Hematopoietic multipotent progenitor cell treated with erythropoietin and hydrocortisone succinate and interleukin-3 and kit ligand, for 8 days (in vitro differentiated cells): ENCODE measurements around the gene SNRNP200.
"Not testable (repeated sequence)": the region's sequence is repeated elsewhere in the genome, so short reads cannot be mapped to it uniquely, and the experiment has no call there.

Experiments used
- DNase-seq: peaks from one replicate; pipeline ENCODE4 v3.0.0-alpha.2; 2015

Gene SNRNP200

DNA sequence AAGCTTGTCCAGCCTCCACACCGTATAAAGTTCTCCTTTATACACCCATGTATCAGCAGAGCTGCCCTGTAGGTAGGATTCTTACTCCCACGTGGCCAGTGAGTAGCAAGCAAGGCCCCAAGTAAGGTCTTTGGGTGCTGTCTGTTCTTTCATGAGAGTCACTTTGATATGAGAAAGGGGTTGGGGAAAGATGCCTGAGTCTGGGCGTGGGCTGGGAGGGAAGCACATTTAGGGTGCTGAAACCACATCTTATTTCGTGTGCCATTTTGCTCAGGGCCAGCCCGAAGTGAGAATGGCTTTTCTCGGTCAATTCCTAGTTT, 19.3 kb upstream of the SNRNP200 start:
- DNase-seq, result peak; percentile 45

DNA sequence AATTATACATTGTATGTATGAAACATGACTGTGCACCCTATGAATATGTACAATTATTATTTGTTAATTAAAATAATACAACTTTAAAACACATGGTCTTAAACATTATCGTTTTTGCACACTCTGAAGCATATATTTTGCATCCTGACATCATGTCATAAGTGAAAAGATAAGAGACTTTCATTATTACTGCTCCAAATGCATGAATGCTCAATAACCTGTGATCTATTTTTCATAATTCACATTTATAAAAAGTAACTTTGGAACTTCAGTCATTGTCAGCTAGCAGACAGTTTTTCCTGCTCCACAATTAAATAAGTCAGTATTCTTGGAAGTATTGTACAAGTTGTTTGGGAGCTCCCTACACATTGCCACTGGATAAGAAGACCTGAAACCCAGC, 18.5 kb upstream of the SNRNP200 start:
- DNase-seq, result no peak

DNA sequence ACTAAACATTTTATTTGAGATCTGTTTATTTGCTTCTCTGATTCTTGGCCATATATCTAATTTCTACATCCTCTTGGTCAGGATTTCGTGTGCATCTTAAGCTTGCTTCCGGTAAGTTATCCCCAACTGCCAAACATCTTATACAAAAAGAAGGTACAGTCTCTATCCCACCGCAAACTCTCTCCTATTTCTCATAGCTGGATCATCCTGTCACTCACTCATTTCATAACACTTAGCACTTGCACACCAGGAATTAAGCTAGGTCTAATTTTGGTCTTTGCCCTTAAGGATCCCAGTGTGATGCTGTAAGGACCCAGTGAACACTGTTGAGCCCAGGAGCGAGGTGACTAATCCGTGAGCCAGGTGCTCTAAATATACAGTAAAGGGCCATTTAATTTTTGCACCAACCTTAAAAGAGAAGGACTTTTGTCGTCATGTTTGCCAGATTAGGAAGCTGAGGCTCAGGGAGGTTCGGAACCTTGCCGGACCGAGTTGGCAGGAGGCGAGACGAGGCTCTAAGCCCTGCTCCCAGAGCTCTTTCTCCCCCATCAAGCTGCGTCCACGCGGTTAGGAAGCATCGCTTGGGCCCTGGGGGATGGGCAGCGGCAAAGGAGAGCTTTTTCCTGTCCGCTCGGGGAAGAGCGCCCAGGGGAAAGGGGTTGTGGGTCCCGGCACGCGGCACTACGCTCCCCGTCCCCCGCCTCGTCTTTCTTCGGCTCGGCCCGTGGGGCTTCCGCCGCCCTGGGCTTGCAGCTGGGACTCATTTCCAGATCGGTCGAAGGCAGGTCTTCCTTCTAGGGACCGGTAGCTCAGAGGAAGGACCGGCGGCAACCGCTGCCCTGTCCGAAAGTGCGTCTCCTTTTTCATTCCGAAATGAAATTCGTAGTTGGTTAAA, 15.6 kb upstream of the SNRNP200 start:
- DNase-seq, result no peak

DNA sequence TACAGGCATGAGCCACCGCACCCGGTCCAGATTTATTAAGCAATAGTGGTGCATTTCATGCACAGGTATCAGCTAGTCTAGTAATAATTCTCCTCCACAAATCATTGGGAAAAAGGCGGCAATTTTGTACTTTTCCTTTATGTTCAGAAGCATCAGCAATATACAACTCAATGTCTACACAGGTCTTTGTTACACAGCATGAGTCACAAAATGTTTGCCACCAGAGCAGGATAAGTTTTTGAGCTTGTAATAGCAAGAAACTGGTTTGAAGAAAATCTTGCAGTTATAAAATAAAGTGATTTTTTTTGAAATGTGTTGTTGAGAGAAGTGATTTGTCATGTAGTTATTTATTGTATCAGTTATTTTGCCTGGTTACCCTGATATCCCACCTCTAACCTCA, 15.0 kb upstream of the SNRNP200 start:
- no peak for DNase-seq

DNA sequence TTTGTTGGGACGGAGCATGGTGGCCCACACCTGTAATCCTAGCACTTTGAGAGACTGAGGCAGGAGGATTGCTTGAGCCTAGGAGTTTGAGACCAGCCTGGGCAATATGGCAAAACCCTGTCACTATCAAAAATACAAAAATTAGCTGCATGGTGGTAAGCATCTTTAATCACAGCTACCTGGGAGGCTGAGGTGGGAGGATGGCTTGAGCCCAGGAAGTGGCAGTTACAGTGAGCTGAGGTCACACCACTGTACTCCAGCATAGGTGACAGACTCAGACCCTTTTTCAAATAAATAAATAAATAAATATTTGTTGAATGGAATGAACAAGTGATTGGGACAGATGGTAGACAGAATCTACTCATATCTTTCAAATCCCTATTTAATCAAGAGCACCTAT, 14.1 kb upstream of the SNRNP200 start:
- no peak for DNase-seq

DNA sequence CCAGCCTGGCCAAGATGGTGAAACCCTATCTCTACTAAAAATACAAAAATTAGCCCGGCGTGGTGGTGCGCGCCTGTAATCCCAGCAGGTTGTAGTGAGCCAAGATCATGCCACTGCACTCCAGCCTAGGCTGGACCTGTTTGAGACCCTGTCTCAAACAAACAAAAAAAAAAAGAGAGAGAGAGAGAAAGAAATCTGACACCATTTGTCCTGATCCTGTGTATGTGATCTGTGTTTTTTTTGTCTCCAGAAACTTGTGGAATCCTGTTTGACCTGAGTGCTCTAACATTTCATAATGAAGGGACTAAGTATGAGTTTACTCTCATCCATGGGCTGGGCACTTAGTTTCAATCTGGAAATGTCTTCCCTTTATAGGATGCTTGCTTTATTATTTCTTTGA, 13.4 kb upstream of the SNRNP200 start:
- DNase-seq, result no peak

DNA sequence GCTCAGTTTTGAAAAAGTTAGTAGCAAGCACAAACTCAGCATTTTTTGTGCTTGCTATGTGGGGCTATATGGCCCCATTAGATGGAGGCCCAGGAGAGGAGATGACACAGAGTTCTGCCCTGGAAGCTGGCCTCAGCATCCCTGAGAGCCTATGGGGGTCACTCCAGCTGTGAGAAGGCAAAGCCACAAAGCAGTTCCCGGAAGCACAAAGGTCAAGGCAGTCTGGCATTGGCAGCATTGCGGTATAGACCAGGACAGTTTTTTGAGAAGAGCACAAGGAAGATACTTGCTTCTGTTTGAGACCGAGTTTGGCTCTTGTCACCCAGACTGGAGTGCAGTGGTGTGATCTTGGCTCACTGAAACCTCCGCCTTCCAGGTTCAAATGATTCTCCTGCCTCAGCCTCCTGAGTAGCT, 12.2 kb upstream of the SNRNP200 start:
- DNase-seq, result no peak

DNA sequence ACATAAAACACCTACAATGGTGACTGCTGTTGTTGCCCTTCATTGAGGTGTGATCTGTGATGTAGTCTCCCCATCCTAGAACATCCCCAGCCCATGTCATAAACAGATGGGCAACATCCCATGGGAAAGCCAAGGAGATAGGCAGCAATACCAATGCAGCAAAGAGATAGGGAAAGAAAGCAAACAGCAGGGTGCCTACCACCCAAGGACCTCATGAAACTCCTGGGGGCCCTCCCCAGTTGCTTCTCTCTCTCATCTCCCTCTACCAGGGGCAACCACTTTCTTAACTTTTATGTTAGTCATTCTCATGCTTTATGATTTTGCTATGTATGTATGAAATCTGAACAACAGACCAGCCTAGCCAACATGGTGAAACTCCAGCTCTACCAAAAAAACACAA, 11.7 kb upstream of the SNRNP200 start:
- DNase-seq, result no peak

DNA sequence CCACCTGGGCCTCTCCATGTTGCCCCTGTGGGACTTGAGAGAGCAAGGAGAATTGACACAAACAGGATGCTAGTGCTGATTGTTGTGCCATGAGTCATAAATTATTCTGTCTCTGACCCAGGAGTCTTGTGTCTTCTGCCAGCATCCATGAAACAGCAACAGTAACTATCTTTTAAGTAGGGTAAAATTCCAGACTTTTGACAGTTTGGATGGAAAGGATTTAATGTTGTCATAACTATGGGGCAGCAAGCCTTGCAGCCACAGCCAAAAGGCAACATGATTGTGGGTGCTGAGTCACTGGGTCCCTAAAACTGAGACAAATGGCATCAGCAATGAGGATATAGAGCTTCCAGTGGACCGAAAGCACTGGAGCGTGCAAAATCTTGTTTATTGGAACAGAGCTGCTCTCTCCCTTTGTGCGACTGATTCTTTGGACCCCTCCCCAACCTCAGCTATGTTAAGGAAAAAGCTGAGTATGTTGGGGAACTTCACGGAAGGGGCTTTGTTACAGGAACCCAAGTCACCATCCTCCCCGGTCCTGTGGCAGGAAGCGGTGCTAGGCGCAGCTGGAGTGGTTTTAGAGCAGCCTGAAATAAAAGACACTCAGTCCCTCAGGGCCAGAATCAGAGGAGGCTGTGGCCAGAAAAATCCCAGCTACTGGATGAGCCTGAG, 10.2 kb upstream of the SNRNP200 start:
- DNase-seq, result no peak

DNA sequence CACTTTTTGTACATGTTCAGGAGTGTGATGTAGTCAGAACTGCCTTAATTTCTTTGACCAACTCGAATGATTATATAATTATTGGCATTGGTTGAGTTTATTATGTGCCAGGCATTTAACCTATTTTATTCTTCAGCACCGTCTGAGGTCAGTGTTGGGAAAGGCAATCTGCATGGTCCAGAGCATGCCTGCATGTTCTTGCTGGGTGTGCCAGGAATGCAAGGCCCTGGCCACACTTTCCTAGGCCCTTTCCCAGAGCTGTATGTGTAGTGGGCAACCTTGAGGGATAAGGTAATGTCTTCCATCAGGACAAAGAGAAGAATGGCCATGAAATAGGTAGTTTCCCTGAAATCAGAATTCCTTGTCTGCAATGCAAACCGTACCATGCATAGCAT, 9.7 kb upstream of the SNRNP200 start:
- DNase-seq, result no peak

DNA sequence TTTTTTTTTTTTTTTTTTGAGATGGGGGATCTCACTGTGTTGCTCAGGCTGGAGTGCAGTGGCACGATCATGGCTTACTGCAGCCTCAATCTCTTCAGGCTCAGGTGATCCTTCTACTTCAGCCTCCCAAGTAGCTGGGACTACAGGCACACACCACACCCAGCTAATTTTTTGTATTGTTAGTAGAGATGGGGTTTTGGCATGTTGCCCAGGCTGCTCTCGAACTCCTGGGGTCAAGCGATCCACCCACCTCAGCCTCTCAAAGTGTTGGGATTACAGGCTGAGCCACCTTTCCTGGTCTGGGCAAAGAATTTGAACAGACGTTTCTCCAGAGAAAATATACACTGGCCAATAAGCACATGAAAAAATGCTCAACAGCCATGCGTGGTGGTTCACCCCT, 2.9 kb upstream of the SNRNP200 start:
- no peak for DNase-seq

DNA sequence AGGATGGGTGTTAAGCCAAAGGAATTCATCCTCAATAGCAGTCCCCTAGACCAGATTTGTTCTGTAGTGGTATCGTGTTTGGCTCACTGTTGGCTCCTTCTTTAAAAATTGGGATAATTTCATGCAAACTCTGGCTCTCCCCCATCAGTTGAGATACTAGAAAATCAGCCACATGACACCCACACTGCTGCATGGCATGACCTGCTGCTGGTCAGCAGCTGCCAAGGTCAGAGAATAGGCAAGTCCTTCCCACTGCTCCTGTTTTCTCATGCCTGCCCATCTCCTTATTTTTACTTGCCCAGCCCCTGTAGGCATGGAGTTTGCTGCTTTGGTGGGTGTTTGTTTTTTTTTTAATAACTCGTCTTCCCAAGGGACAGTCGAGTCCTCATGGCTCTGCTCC, 1.0 kb upstream of the SNRNP200 start:
- DNase-seq, result peak; percentile 25

DNA sequence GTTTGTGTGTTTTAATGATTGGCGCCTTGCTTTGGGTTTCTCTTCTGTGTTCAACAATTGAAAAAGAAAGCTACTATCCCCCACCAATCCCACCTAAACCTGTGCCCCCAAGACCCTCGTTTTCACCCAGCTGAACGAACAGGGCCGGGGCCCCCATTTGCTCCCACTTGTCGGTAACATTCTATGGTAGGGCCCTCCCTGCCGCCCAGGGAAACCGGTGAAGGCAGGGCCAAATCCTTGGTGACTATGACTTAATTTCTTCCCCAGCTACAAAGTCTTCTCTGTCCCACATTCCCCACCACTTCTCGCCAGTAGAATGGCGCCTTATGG, 598 bp upstream of the SNRNP200 start:
- DNase-seq, result no peak

DNA sequence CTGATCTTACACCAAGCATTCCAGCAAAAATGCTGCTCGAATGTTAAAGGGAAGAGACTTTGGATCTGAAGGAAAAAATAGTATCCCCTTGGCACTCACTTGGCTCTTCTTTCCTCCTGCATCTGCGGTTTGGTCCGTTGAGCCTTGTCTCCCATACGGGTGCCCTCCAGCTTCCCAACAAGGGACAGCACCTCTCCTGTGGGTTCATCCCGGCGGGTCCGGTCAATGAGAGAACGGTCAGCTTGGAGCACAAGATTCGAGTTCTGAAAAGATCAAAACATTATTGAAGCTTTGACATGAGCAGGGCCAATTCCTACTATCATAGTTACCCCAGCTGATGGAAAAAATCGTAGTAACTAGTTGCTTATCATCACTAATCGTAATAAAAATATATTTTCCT, 740 bp downstream of the SNRNP200 start:
- no peak for DNase-seq

DNA sequence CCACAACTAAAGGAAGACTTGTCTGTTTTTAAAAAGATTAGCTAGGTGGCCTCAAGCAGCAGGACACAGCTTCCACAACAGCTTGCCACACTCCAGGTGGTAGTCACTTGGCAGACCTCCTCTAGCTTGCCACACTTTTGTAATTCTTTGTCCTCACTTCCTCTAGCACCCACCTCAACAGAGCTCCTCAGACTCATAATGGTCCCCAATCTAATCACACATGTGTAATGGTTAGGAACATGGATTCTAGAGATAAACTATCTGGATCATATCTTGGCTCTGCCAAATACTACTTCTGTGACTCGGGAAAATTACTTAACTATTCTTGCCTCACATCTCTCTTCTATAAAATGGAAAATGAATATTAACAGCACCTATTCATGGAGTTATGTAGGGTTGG, 3.5 kb downstream of the SNRNP200 start:
- peak; percentile 67 for DNase-seq

DNA sequence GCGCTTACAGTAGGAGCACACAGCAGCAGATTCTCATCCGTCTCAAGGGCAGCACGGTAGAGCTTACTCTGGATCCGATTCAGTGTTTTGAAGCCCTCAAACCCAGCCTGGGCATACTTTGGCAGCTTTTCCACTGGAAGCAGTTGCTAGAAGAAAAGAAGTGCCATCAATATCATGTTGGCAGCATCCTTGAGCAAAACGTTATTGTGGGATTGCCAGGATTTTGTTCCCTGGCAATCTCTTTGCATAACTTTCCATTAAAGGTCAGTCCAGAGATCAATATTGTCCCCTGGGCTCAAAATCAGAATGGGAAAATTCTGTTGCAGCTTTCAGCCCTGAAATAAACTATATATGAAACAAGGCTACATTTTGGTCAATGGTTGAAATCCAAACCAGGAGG, 8.4 kb downstream of the SNRNP200 start:
- no peak for DNase-seq

DNA sequence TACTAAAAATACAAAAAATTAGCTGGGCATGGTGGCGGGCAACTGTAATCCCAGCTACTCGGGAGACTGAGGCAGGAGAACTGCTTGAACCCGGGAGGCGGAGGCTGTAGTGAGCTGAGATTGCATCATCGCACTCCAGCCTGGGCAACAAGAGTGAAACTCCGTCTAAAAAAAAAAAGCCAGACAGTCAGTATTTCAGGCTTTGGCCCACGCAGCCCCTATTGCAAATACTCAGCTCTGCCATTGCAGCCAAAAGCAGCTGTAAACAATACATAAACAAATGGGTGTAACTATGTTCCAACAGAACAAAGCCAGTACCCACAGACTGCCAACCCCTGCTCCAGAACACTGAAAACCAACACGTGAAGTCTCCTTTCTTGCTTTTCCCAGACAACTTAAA, 11.1 kb downstream of the SNRNP200 start:
- DNase-seq, result not testable (repeated sequence)

DNA sequence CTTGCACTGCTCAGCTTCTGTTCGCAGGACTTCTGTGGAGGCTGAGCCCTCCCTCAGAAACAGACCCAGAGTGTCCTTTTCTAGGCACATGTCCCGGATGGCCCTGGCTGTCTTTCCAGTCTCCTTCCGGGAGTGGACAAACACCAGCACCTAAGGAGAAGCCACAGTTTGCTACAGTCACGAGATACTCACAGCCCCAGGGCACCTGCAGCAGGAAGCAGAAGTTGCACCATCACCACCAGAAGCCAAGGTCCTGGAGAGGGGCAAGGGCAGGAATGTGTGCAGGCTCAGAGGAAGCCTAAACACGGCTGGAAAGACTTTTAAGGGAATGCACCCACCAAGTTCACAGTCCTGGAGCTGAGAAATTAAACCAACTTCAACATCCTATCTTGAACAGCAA, 13.6 kb downstream of the SNRNP200 start:
- no peak for DNase-seq

DNA sequence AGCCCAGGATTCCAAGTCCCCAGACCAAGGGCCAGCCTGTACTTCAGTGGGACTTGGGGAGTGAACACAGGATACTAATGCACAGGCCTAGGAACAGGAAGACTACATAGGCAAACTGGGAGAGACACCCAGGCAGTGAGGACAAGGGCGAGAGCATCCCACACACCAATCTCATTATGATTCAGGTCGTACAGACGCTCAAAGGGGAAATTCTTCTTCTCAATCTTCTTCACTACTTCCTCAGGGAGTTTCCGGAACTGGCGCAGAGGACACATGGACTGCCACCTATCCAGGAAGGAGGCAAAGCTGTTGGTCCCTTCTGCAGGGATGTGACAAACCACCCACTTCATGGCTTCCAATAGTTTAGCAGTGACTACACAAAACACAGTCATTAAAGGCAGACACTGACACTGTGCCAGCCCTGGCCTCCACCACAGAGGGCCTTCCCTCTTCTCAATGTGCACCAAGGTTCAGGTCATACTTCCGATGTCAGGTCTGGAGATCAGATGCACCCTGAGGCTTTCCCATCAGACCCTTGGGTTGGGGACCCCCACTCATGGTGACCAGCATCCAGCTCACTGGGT, 18.0 kb downstream of the SNRNP200 start:
- no peak for DNase-seq

DNA sequence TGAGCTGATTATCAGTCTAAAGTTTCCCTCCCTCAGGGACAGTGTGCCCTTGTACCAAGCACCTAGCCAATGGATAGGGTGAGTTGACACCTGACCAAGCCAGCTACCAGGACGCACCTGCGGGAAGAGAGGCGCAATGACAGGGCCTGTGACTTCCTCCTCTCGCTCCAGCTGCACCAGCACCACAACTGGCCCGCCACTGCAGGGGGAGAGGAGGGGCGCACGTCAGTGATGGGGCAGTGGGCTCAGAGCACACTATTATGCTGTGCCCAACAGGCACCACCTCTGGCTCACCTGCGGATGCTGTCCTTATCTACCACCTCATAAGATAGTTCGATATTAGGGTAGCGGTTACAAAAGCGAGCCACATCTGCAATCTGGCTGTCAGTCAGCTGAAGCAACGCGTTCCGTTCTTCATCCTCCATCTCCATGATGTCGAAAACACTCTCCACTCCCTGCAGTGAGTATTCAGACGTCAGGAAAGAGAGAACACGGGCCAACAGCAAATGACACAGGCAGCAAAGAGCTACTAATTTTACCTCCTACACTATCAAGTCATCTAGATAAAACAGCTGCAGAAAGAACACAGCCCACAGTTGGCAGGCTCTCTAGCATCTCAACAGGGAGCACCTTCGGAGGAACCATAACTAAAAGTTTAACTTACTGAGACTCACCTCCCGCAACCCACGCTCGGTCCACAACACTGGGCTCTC, 28.4 kb downstream of the SNRNP200 start:
- no peak for DNase-seq

DNA sequence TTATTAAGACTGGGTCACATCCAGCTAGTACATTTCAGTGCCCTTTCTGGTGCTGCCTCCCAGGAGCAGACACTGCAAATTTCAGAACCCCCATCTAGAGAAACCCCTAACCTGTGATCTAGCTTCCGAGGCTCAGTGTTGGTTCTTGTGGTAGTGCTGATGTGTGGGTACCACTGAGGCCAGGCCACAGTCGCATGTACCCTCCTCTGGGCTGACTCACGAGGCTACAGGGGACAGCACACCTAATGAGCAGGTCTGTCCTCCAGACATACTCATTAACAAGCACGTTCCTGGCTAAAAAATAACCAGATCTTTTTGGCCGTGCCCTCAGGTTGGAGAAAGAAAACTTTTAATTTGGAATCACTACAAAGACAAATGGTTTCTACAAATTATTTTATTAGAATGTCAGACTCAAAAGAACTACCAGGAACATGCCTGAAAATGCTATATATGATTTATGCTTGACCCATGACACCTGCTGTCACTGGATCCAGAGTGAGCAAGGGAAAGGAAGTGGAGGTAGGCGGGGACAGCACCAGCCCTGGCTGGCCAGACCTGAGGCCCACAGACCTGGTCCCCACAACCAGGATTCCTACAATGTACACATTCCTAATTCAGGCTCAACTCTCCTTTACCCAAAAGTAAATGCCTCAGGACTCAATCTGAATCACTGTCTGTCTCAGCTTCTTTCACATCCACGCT, 30.8 kb downstream of the SNRNP200 start:
- no peak for DNase-seq

DNA sequence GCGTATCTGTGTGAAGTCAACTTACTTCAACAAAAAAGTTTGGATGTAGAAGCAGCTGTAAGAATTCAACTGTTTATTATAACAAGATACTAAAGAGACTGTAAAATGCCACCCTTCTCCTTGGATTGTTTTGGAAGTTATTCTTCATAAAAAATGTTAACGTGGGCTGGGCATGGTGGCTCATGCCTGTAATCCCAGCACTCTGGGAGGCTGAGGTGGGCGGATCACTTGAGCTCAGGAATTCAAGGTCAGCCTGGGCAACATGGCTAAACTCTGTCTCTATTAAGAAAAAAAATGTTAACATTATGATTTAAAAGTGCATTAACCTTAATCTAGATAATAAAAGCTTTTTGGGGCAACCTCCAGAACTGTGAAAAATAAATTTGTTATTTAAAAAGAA, 31.6 kb downstream of the SNRNP200 start:
- no peak for DNase-seq

DNA sequence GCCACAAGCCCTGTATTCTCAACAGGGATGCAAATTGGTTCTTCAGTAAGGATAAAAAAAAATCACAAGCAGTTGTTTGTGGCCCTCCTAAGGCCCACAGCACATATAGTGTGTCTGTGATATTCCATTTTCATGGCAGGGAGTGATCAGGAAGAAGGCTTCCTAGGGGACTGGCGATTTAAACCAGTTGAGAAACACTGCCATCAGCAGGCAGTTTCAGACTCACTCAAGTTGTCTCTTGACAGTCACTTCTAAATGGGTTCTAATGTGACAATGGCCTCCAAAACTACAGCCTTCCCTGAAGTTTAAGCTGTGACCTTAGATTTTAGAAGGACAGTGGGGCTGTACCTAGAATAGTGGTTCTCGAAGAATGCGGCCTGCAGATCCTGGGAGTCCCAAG, 33.4 kb downstream of the SNRNP200 start:
- DNase-seq, result no peak
